GM23338 (cell line): ENCODE data around the gene RAB12. TPM values are rescaled to one million over a fixed set of nuclear protein-coding genes. Genes with fewer than 3 reads are reported as not detected.

Experiments
- EZH2 ChIP-seq: fragments of 200-600 bp; sonication (generic); IDR thresholded peaks from one replicate; pipeline ENCODE4 v1.8.0; 2017; ENCODE audit warnings: antibody characterized with exemption, mild to moderate bottlenecking, low read depth; ENCODE audit not compliant: unreplicated experiment
- EZH2phosphoT487 ChIP-seq: fragments of 200-600 bp; sonication (generic); IDR thresholded peaks from one replicate; pipeline ENCODE4 v1.8.1; 2018; ENCODE audit warnings: antibody characterized with exemption; ENCODE audit not compliant: unreplicated experiment
- POLR2AphosphoS5 ChIP-seq: IDR thresholded peaks from 2 replicates; pipeline ENCODE4 v1.6.1; 2016; ENCODE audit warnings: antibody characterized with exemption, low read depth
- STAT1 ChIP-seq: IDR thresholded peaks from one replicate; pipeline ENCODE4 v1.6.1; 2016; ENCODE audit warnings: antibody characterized with exemption; ENCODE audit not compliant: unreplicated experiment
- ZNF114 ChIP-seq: fragments of 250-450 bp; sonication (Bioruptor Pico); IDR thresholded peaks from 2 replicates; pipeline ENCODE4 v1.5.0; 2020; ENCODE audit warnings: mild to moderate bottlenecking, moderate library complexity
- ZNF331 ChIP-seq: fragments of 250-450 bp; sonication (Bioruptor Pico); IDR thresholded peaks from 2 replicates; pipeline ENCODE4 v1.5.0; 2020; ENCODE audit warnings: low read depth, mild to moderate bottlenecking, moderate library complexity
- polyA plus RNA-seq: library from polyadenylated mRNA; unstranded; fragments of >200 nt; fragmentation: Nextera tagmentation; extraction: Ambion mirVana; gene quantifications from 2 replicates; pipeline ENCODE4 v1.2.1, GENCODE V29; 2016
- total RNA-seq: library from RNA; depleted of rRNA; stranded (reverse); fragments of >200 nt; shearing (Covaris generic); gene quantifications from 2 replicates; pipeline ENCODE4 v1.2.3, GENCODE V29; 2014
- TF ChIP-seq, protein P1 (sequence below): fragments of 250-450 bp; sonication (Bioruptor Pico); IDR thresholded peaks from 2 replicates; pipeline ENCODE4 v1.5.0; 2020; ENCODE audit warnings: mild to moderate bottlenecking, moderate library complexity
- TF ChIP-seq, protein P2 (sequence below), 2 experiments: fragments of 200-600 bp in 1 of 2; sonication (generic) in 1 of 2; conservative IDR thresholded peaks; 2 replicates each; pipeline versions ENCODE4 v1.5.1 to v1.6.1; 2016 to 2017; ENCODE audit warnings: antibody characterized with exemption in 2 of 2, low read depth in 2 of 2, mild to moderate bottlenecking in 2 of 2, moderate library complexity in 1 of 2
- TF ChIP-seq, protein P3 (sequence below): IDR thresholded peaks from 2 replicates; pipeline ENCODE4 v1.6.1; 2016; ENCODE audit warnings: antibody characterized with exemption

RAB12 gene
- total and polyA plus RNA-seq, 2 experiments from 2014 or later = 16.7 to 80.4 TPM

DNA sequence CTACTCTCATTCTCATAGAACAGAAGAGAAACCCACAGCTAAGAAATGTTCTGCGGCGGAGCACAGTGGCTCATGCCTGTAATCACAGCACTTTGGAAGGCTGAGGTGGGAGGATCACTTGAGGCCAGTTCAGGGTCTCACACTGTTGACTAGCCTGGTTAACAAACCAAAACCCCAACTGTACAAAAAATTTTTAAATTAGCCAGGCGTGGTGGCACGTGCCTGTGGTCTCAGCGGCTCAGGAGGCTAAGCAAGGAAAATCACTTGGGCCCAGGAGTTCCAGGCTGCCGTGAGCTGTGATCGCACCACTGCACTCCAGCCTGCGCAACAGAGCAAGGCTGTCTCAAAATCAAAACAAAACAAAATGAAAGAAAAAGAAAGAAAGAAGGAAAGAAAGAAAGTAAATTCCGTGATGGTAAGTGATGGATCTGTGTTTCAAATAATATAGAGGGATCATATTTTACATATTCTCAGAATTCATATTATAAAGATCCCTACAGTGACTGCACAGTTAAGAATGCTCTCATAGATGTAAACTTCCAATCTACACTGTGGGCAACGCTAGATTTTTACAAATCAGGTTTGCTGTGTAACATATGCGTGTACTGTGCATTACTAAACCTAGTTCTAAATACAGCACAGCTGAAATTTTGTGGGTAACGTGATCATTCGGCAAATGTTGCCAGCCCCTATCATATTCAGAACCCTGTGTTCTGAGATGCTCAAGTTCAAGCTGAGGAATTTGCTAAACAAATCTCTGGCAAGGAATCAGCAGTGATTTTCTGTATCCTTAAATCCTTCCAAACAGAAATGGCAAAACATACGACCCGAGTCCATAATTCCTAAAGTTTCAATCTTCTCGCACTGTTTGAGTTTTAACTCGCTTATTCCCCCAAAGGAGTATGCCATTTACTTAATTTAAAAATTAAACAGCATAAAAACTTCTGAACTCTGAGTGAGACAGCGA, 1.2 kb upstream of the RAB12 start (continued):
- TF ChIP-seq, protein P1, sequence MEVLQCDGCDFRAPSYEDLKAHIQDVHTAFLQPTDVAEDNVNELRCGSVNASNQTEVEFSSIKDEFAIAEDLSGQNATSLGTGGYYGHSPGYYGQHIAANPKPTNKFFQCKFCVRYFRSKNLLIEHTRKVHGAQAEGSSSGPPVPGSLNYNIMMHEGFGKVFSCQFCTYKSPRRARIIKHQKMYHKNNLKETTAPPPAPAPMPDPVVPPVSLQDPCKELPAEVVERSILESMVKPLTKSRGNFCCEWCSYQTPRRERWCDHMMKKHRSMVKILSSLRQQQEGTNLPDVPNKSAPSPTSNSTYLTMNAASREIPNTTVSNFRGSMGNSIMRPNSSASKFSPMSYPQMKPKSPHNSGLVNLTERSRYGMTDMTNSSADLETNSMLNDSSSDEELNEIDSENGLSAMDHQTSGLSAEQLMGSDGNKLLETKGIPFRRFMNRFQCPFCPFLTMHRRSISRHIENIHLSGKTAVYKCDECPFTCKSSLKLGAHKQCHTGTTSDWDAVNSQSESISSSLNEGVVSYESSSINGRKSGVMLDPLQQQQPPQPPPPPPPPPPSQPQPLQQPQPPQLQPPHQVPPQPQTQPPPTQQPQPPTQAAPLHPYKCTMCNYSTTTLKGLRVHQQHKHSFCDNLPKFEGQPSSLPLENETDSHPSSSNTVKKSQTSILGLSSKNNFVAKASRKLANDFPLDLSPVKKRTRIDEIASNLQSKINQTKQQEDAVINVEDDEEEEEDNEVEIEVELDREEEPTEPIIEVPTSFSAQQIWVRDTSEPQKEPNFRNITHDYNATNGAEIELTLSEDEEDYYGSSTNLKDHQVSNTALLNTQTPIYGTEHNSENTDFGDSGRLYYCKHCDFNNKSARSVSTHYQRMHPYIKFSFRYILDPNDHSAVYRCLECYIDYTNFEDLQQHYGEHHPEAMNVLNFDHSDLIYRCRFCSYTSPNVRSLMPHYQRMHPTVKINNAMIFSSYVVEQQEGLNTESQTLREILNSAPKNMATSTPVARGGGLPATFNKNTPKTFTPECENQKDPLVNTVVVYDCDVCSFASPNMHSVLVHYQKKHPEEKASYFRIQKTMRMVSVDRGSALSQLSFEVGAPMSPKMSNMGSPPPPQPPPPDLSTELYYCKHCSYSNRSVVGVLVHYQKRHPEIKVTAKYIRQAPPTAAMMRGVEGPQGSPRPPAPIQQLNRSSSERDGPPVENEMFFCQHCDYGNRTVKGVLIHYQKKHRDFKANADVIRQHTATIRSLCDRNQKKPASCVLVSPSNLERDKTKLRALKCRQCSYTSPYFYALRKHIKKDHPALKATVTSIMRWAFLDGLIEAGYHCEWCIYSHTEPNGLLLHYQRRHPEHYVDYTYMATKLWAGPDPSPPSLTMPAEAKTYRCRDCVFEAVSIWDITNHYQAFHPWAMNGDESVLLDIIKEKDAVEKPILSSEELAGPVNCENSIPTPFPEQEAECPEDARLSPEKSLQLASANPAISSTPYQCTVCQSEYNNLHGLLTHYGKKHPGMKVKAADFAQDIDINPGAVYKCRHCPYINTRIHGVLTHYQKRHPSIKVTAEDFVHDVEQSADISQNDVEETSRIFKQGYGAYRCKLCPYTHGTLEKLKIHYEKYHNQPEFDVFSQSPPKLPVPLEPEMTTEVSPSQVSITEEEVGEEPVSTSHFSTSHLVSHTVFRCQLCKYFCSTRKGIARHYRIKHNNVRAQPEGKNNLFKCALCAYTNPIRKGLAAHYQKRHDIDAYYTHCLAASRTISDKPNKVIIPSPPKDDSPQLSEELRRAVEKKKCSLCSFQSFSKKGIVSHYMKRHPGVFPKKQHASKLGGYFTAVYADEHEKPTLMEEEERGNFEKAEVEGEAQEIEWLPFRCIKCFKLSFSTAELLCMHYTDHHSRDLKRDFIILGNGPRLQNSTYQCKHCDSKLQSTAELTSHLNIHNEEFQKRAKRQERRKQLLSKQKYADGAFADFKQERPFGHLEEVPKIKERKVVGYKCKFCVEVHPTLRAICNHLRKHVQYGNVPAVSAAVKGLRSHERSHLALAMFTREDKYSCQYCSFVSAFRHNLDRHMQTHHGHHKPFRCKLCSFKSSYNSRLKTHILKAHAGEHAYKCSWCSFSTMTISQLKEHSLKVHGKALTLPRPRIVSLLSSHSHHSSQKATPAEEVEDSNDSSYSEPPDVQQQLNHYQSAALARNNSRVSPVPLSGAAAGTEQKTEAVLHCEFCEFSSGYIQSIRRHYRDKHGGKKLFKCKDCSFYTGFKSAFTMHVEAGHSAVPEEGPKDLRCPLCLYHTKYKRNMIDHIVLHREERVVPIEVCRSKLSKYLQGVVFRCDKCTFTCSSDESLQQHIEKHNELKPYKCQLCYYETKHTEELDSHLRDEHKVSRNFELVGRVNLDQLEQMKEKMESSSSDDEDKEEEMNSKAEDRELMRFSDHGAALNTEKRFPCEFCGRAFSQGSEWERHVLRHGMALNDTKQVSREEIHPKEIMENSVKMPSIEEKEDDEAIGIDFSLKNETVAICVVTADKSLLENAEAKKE (CRISPR knock-in tag) = no peak
- no peak for TF ChIP-seq STAT1
- TF ChIP-seq ZNF331 (CRISPR knock-in tag) = no peak
- no peak for TF ChIP-seq ZNF114 (CRISPR knock-in tag)
- TF ChIP-seq, protein P2, sequence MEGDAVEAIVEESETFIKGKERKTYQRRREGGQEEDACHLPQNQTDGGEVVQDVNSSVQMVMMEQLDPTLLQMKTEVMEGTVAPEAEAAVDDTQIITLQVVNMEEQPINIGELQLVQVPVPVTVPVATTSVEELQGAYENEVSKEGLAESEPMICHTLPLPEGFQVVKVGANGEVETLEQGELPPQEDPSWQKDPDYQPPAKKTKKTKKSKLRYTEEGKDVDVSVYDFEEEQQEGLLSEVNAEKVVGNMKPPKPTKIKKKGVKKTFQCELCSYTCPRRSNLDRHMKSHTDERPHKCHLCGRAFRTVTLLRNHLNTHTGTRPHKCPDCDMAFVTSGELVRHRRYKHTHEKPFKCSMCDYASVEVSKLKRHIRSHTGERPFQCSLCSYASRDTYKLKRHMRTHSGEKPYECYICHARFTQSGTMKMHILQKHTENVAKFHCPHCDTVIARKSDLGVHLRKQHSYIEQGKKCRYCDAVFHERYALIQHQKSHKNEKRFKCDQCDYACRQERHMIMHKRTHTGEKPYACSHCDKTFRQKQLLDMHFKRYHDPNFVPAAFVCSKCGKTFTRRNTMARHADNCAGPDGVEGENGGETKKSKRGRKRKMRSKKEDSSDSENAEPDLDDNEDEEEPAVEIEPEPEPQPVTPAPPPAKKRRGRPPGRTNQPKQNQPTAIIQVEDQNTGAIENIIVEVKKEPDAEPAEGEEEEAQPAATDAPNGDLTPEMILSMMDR (conservative IDR thresholded peaks at IDR 0.05; ENCODE audit: low read depth in 2 of 2) = no peak
- TF ChIP-seq POLR2AphosphoS5 = no peak
- TF ChIP-seq EZH2phosphoT487 = no peak
- TF ChIP-seq, protein P3, sequence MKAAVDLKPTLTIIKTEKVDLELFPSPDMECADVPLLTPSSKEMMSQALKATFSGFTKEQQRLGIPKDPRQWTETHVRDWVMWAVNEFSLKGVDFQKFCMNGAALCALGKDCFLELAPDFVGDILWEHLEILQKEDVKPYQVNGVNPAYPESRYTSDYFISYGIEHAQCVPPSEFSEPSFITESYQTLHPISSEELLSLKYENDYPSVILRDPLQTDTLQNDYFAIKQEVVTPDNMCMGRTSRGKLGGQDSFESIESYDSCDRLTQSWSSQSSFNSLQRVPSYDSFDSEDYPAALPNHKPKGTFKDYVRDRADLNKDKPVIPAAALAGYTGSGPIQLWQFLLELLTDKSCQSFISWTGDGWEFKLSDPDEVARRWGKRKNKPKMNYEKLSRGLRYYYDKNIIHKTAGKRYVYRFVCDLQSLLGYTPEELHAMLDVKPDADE = no peak
- no peak for TF ChIP-seq EZH2
